ENCODE data around the gene SPOCK1.

SPOCK1 gene

GRCh38 chr5:137438932-137439331 is 60.2 kb downstream of the SPOCK1 start:
- Histone ChIP-seq H3K27ac (ENCODE audit: insufficient read depth in 1 of 2, low read depth in 1 of 2, low read length in 2 of 2, poor library complexity in 1 of 2, severe bottlenecking in 2 of 2) (no peak overlapping the region), H3K9me3 (ENCODE audit: control extremely low read depth in 1 of 5, control insufficient read depth in 4 of 5, insufficient read depth in 2 of 5, low read depth in 1 of 5, low read length in 4 of 5) (no peaks in the 10 kb centered on the region), H3K4me3 (ENCODE audit: control insufficient read depth in 1 of 7, extremely low read depth in 1 of 7, insufficient read depth in 4 of 7, low read depth in 2 of 7, low read length in 6 of 7) (no peak overlapping the region), H3K36me3 (ENCODE audit: control insufficient read depth in 4 of 4, insufficient read depth in 4 of 4, low read length in 3 of 4) (no peaks in the 10 kb centered on the region), H3K27me3 (replicated peaks in 2 of 5; ENCODE audit: control insufficient read depth in 4 of 5, insufficient read depth in 5 of 5, low read length in 4 of 5) (peaks cover 0 to 17% (median 6%) of the 10 kb centered on the region in 5 experiments), H3K4me1 (ENCODE audit: control extremely low read depth in 1 of 4, control insufficient read depth in 4 of 4, insufficient read depth in 4 of 4, low read length in 3 of 4) (no peaks in the 10 kb centered on the region)
- POLR2A ChIA-PET, result no interaction called here
- CTCF ChIA-PET, result no interaction called here
- no peak for DNase-seq
- WGBS (ENCODE audit: insufficient coverage), result 100% methylated on average over 2 of the region's 2 CpGs

GRCh38 chr5:137437774-137438173 is 61.4 kb downstream of the SPOCK1 start:
- CTCF ChIA-PET, result no interaction called here
- no CpG with 5 or more reads among the region's 1 CpG for WGBS (ENCODE audit: insufficient coverage)

GRCh38 chr5:137433539-137433938 is 65.6 kb downstream of the SPOCK1 start:
- no peaks in the 10 kb centered on the region for H3K36me3 ChIP-seq (ENCODE audit: control insufficient read depth in 4 of 4, insufficient read depth in 4 of 4, low read length in 3 of 4)
- H3K27me3 ChIP-seq (replicated peaks in 2 of 5; ENCODE audit: control insufficient read depth in 4 of 5, insufficient read depth in 5 of 5, low read length in 4 of 5), result peaks cover 0 to 6% (median 4%) of the 10 kb centered on the region in 5 experiments
- no peaks in the 10 kb centered on the region for H3K4me1 ChIP-seq (ENCODE audit: control extremely low read depth in 1 of 4, control insufficient read depth in 4 of 4, insufficient read depth in 4 of 4, low read length in 3 of 4)
- no peak for DNase-seq
- WGBS (ENCODE audit: insufficient coverage), result 100% methylated on average over 2 of the region's 2 CpGs
- no peak overlapping the region for H3K4me3 ChIP-seq (ENCODE audit: control insufficient read depth in 1 of 7, extremely low read depth in 1 of 7, insufficient read depth in 4 of 7, low read depth in 2 of 7, low read length in 6 of 7)
- H3K9me3 ChIP-seq (ENCODE audit: control extremely low read depth in 1 of 5, control insufficient read depth in 4 of 5, insufficient read depth in 2 of 5, low read depth in 1 of 5, low read length in 4 of 5), result no peaks in the 10 kb centered on the region
- CTCF ChIA-PET, result no interaction called here
- POLR2A ChIA-PET, result no interaction called here
- no peak overlapping the region for H3K27ac ChIP-seq (ENCODE audit: insufficient read depth in 1 of 2, low read depth in 1 of 2, low read length in 2 of 2, poor library complexity in 1 of 2, severe bottlenecking in 2 of 2)

More at GRCh38 chr5:137437774-137438173, 61.4 kb downstream of the SPOCK1 start:
- Histone ChIP-seq H3K27ac (ENCODE audit: insufficient read depth in 1 of 2, low read depth in 1 of 2, low read length in 2 of 2, poor library complexity in 1 of 2, severe bottlenecking in 2 of 2) (no peak overlapping the region), H3K9me3 (ENCODE audit: control extremely low read depth in 1 of 5, control insufficient read depth in 4 of 5, insufficient read depth in 2 of 5, low read depth in 1 of 5, low read length in 4 of 5) (no peaks in the 10 kb centered on the region), H3K4me3 (ENCODE audit: control insufficient read depth in 1 of 7, extremely low read depth in 1 of 7, insufficient read depth in 4 of 7, low read depth in 2 of 7, low read length in 6 of 7) (no peak overlapping the region), H3K4me1 (ENCODE audit: control extremely low read depth in 1 of 4, control insufficient read depth in 4 of 4, insufficient read depth in 4 of 4, low read length in 3 of 4) (no peaks in the 10 kb centered on the region), H3K27me3 (replicated peaks in 2 of 5; ENCODE audit: control insufficient read depth in 4 of 5, insufficient read depth in 5 of 5, low read length in 4 of 5) (peaks cover 0 to 12% (median 7%) of the 10 kb centered on the region in 5 experiments), H3K36me3 (ENCODE audit: control insufficient read depth in 4 of 4, insufficient read depth in 4 of 4, low read length in 3 of 4) (no peaks in the 10 kb centered on the region)
- POLR2A ChIA-PET, result no interaction called here
- DNase-seq, result no peak

GRCh38 chr5:137432376-137432775 is 66.8 kb downstream of the SPOCK1 start:
- ChIA-PET POLR2A (no interaction called here), CTCF (no interaction called here)
- H3K27ac ChIP-seq (ENCODE audit: insufficient read depth in 1 of 2, low read depth in 1 of 2, low read length in 2 of 2, poor library complexity in 1 of 2, severe bottlenecking in 2 of 2), result no peak overlapping the region
- H3K9me3 ChIP-seq (ENCODE audit: control extremely low read depth in 1 of 5, control insufficient read depth in 4 of 5, insufficient read depth in 2 of 5, low read depth in 1 of 5, low read length in 4 of 5), result no peaks in the 10 kb centered on the region
- DNase-seq, result no peak
- H3K4me3 ChIP-seq (ENCODE audit: control insufficient read depth in 1 of 7, extremely low read depth in 1 of 7, insufficient read depth in 4 of 7, low read depth in 2 of 7, low read length in 6 of 7), result no peak overlapping the region
- peaks cover 0 to 2% (median 0%) of the 10 kb centered on the region in 5 experiments for H3K27me3 ChIP-seq (replicated peaks in 2 of 5; ENCODE audit: control insufficient read depth in 4 of 5, insufficient read depth in 5 of 5, low read length in 4 of 5)
- H3K36me3 ChIP-seq (ENCODE audit: control insufficient read depth in 4 of 4, insufficient read depth in 4 of 4, low read length in 3 of 4), result no peaks in the 10 kb centered on the region
- no CpG with 5 or more reads among the region's 2 CpGs for WGBS (ENCODE audit: insufficient coverage)
- no peaks in the 10 kb centered on the region for H3K4me1 ChIP-seq (ENCODE audit: control extremely low read depth in 1 of 4, control insufficient read depth in 4 of 4, insufficient read depth in 4 of 4, low read length in 3 of 4)

- Histone ChIP-seq H3K4me3 (ENCODE audit: control insufficient read depth in 1 of 7, extremely low read depth in 1 of 7, insufficient read depth in 4 of 7, low read depth in 2 of 7, low read length in 6 of 7) (no peak overlapping the region), H3K36me3 (ENCODE audit: control insufficient read depth in 4 of 4, insufficient read depth in 4 of 4, low read length in 3 of 4) (no peaks in the 10 kb centered on the region), H3K9me3 (ENCODE audit: control extremely low read depth in 1 of 5, control insufficient read depth in 4 of 5, insufficient read depth in 2 of 5, low read depth in 1 of 5, low read length in 4 of 5) (no peaks in the 10 kb centered on the region), H3K27me3 (replicated peaks in 2 of 5; ENCODE audit: control insufficient read depth in 4 of 5, insufficient read depth in 5 of 5, low read length in 4 of 5) (peaks cover 0 to 1% (median 0%) of the 10 kb centered on the region in 5 experiments), H3K27ac (ENCODE audit: insufficient read depth in 1 of 2, low read depth in 1 of 2, low read length in 2 of 2, poor library complexity in 1 of 2, severe bottlenecking in 2 of 2) (no peak overlapping the region), H3K4me1 (ENCODE audit: control extremely low read depth in 1 of 4, control insufficient read depth in 4 of 4, insufficient read depth in 4 of 4, low read length in 3 of 4) (no peaks in the 10 kb centered on the region)
- ChIA-PET POLR2A (no interaction called here), CTCF (no interaction called here)
- DNase-seq, result no peak
- WGBS (ENCODE audit: insufficient coverage), result no CpG with 5 or more reads among the region's 2 CpGs
Observed at GRCh38 chr5:137431051-137431450, 68.1 kb downstream of the SPOCK1 start.

GRCh38 chr5:137415231-137415681 is 83.9 kb downstream of the SPOCK1 start:
- Histone ChIP-seq H3K36me3 (ENCODE audit: control insufficient read depth in 4 of 4, insufficient read depth in 4 of 4, low read length in 3 of 4) (no peaks in the 10 kb centered on the region), H3K27ac (ENCODE audit: insufficient read depth in 1 of 2, low read depth in 1 of 2, low read length in 2 of 2, poor library complexity in 1 of 2, severe bottlenecking in 2 of 2) (no peak overlapping the region), H3K27me3 (replicated peaks in 2 of 5; ENCODE audit: control insufficient read depth in 4 of 5, insufficient read depth in 5 of 5, low read length in 4 of 5) (peaks cover 0 to 2% (median 0%) of the 10 kb centered on the region in 5 experiments), H3K9me3 (ENCODE audit: control extremely low read depth in 1 of 5, control insufficient read depth in 4 of 5, insufficient read depth in 2 of 5, low read depth in 1 of 5, low read length in 4 of 5) (peaks cover 0 to 4% (median 0%) of the 10 kb centered on the region in 5 experiments), H3K4me3 (ENCODE audit: control insufficient read depth in 1 of 7, extremely low read depth in 1 of 7, insufficient read depth in 4 of 7, low read depth in 2 of 7, low read length in 6 of 7) (no peak overlapping the region), H3K4me1 (ENCODE audit: control extremely low read depth in 1 of 4, control insufficient read depth in 4 of 4, insufficient read depth in 4 of 4, low read length in 3 of 4) (no peaks in the 10 kb centered on the region)
- DNase-seq, result no peak
- POLR2A ChIA-PET, result no interaction called here
- CTCF ChIA-PET, result no interaction called here
- 100% methylated on average over 1 of the region's 2 CpGs for WGBS (ENCODE audit: insufficient coverage)

- WGBS (ENCODE audit: insufficient coverage), result no CpG with 5 or more reads among the region's 1 CpG
- POLR2A ChIA-PET, result no interaction called here
Observed at GRCh38 chr5:137414112-137414755, 84.9 kb downstream of the SPOCK1 start.

More at GRCh38 chr5:137414112-137414755, 84.9 kb downstream of the SPOCK1 start:
- no peak overlapping the region for H3K27ac ChIP-seq (ENCODE audit: insufficient read depth in 1 of 2, low read depth in 1 of 2, low read length in 2 of 2, poor library complexity in 1 of 2, severe bottlenecking in 2 of 2)
- CTCF ChIA-PET, result no interaction called here
- H3K4me3 ChIP-seq (ENCODE audit: control insufficient read depth in 1 of 7, extremely low read depth in 1 of 7, insufficient read depth in 4 of 7, low read depth in 2 of 7, low read length in 6 of 7), result no peak overlapping the region
- no peaks in the 10 kb centered on the region for H3K36me3 ChIP-seq (ENCODE audit: control insufficient read depth in 4 of 4, insufficient read depth in 4 of 4, low read length in 3 of 4)
- H3K9me3 ChIP-seq (ENCODE audit: control extremely low read depth in 1 of 5, control insufficient read depth in 4 of 5, insufficient read depth in 2 of 5, low read depth in 1 of 5, low read length in 4 of 5), result peaks cover 0 to 4% (median 0%) of the 10 kb centered on the region in 5 experiments
- no peak for DNase-seq
- peaks cover 0 to 2% (median 0%) of the 10 kb centered on the region in 5 experiments for H3K27me3 ChIP-seq (replicated peaks in 2 of 5; ENCODE audit: control insufficient read depth in 4 of 5, insufficient read depth in 5 of 5, low read length in 4 of 5)
- H3K4me1 ChIP-seq (ENCODE audit: control extremely low read depth in 1 of 4, control insufficient read depth in 4 of 4, insufficient read depth in 4 of 4, low read length in 3 of 4), result no peaks in the 10 kb centered on the region
